Thoracic aorta (tissue), 2 donors: Measurements from ENCODE around the gene MUC5AC. TPM values are rescaled to one million over a fixed set of nuclear protein-coding genes. Genes with fewer than 3 reads are reported as not detected.

Experiments
- ATAC-seq: fragments of 150-250 bp; one replicate; pipeline ENCODE4 v1.8.0; 2017; ENCODE audit warnings: low read depth; ENCODE audit not compliant: insufficient number of reproducible peaks, low FRiP score
- DNase-seq: peaks from one replicate; pipeline ENCODE4 v3.0.0-alpha.2; 2020; ENCODE audit warnings: low spot score
- H3K27ac ChIP-seq, 2 donors: fragments of 200-600 bp; sonication (generic); 1 replicate in 1 of 2; 2 replicates in 1 of 2; pipeline ENCODE4 v1.5.1; 2016; ENCODE audit warnings: mild to moderate bottlenecking in 2 of 2, moderate library complexity in 2 of 2
- H3K27me3 ChIP-seq: fragments of 200-600 bp; sonication (generic); replicated peaks from 2 replicates; pipeline ENCODE4 v1.6.0; 2016; ENCODE audit warnings: mild to moderate bottlenecking; ENCODE audit not compliant: insufficient read depth
- H3K36me3 ChIP-seq: fragments of 200-600 bp; sonication (generic); one replicate; pipeline ENCODE4 v1.5.1; 2016
- H3K4me1 ChIP-seq, 2 donors: fragments of 200-600 bp; sonication (generic); 1 replicate in 1 of 2; 2 replicates in 1 of 2; pipeline versions ENCODE4 v1.5.1 to v1.6.0; 2016; ENCODE audit warnings: low read depth in 2 of 2, mild to moderate bottlenecking in 1 of 2; ENCODE audit not compliant: control insufficient read depth in 1 of 2
- H3K4me3 ChIP-seq: fragments of 200-600 bp; sonication (generic); 2 replicates; pipeline ENCODE4 v1.5.1; 2016; ENCODE audit warnings: mild to moderate bottlenecking
- H3K9me3 ChIP-seq: fragments of 200-600 bp; sonication (generic); 2 replicates; pipeline ENCODE4 v1.5.1; 2016
- CTCF ChIP-seq: fragments of 200-600 bp; sonication (generic); IDR thresholded peaks from one replicate; pipeline ENCODE4 v1.5.1; 2019; ENCODE audit warnings: antibody characterized with exemption
- total RNA-seq, 2 donors: library from RNA; depleted of rRNA; stranded (reverse); fragments of >200 nt; gene quantifications; one replicate each; pipeline versions ENCODE4 v1.1.0 to v1.2.3, GENCODE V29; 2016

Gene MUC5AC
- total RNA-seq, 2 donors from 2014 or later = 45.9 TPM; not detected in 1

- DNase-seq (no peak), ATAC-seq (no peak)
- H3K36me3 ChIP-seq = no peaks in the 10 kb centered on the region
- no peak for TF ChIP-seq CTCF
- no peaks in the 10 kb centered on the region for H3K27me3 ChIP-seq
- no peak overlapping the region for H3K27ac ChIP-seq
- no peaks in the 10 kb centered on the region for H3K4me1 ChIP-seq
- H3K4me3 ChIP-seq = no peak overlapping the region
- H3K9me3 ChIP-seq = no peaks in the 10 kb centered on the region
Observed at GRCh38 chr11:1218256-1218787, 60.6 kb downstream of the MUC5AC start.

- H3K27me3 ChIP-seq = no peaks in the 10 kb centered on the region
- no peaks in the 10 kb centered on the region for H3K9me3 ChIP-seq
- no peaks in the 10 kb centered on the region for H3K4me1 ChIP-seq
- no peak overlapping the region for H3K27ac ChIP-seq
- DNase-seq (no peak), ATAC-seq (no peak)
- no peak for TF ChIP-seq CTCF
- H3K4me3 ChIP-seq = no peak overlapping the region
- H3K36me3 ChIP-seq = no peaks in the 10 kb centered on the region
Observed at GRCh38 chr11:1218788-1219445, 61.2 kb downstream of the MUC5AC start.

GRCh38 chr11:1219446-1219833 lies 61.7 kb downstream of the MUC5AC start:
- H3K4me3 ChIP-seq = no peak overlapping the region
- no peaks in the 10 kb centered on the region for H3K4me1 ChIP-seq
- H3K9me3 ChIP-seq = no peaks in the 10 kb centered on the region
- H3K27me3 ChIP-seq = no peaks in the 10 kb centered on the region
- no peak overlapping the region for H3K27ac ChIP-seq
- no peak for TF ChIP-seq CTCF
- no peak for DNase-seq
- no peak for ATAC-seq
- no peaks in the 10 kb centered on the region for H3K36me3 ChIP-seq

- Histone ChIP-seq H3K27me3 (no peaks in the 10 kb centered on the region), H3K4me1 (no peaks in the 10 kb centered on the region), H3K9me3 (no peaks in the 10 kb centered on the region), H3K36me3 (no peaks in the 10 kb centered on the region), H3K4me3 (no peak overlapping the region), H3K27ac (no peak overlapping the region)
- no peak for ATAC-seq
- no peak for DNase-seq
- TF ChIP-seq CTCF = no peak
Observed at GRCh38 chr11:1219834-1220815, 62.4 kb downstream of the MUC5AC start.
